Muscle of arm (tissue), 12 donors: Measurements from ENCODE around the gene LONP2. TPM values are rescaled to one million over a fixed set of nuclear protein-coding genes. Genes with fewer than 3 reads are reported as not detected.
"Not testable (repeated sequence)": the region's sequence is repeated elsewhere in the genome, so short reads cannot be mapped to it uniquely, and the experiment has no call there.

Experiments
- DNase-seq: peaks from one replicate; pipeline ENCODE4 v3.0.0-alpha.2; 2013
- polyA plus RNA-seq, 12 donors: library from polyadenylated mRNA; unstranded; fragments of 120-200 nt; gene quantifications; one replicate each; pipeline ENCODE4 v1.2.1, GENCODE V29; 2013; ENCODE audit not compliant: insufficient read length in 12 of 12

The LONP2 gene
- polyA plus RNA-seq, 12 donors, result 39.1 to 70.2 (median 42.8) TPM; not detected in 1

GRCh38 chr16:48282636-48283263 lies 38.6 kb downstream of the LONP2 start:
- no peak for DNase-seq

GRCh38 chr16:48284772-48285409 lies 40.8 kb downstream of the LONP2 start:
- no peak for DNase-seq

GRCh38 chr16:48287239-48287638 lies 43.1 kb downstream of the LONP2 start:
- no peak for DNase-seq

GRCh38 chr16:48291303-48291702 lies 47.2 kb downstream of the LONP2 start:
- no peak for DNase-seq

GRCh38 chr16:48291754-48292153 lies 47.7 kb downstream of the LONP2 start:
- DNase-seq, result no peak

GRCh38 chr16:48292452-48292851 lies 48.4 kb downstream of the LONP2 start:
- no peak for DNase-seq

GRCh38 chr16:48294724-48295123 lies 50.6 kb downstream of the LONP2 start:
- no peak for DNase-seq

- no peak for DNase-seq
Observed at GRCh38 chr16:48295488-48296281, 51.6 kb downstream of the LONP2 start.

GRCh38 chr16:48299471-48299870 lies 55.4 kb downstream of the LONP2 start:
- DNase-seq, result no peak

GRCh38 chr16:48300391-48300856 lies 56.3 kb downstream of the LONP2 start:
- peak; percentile 43 for DNase-seq

GRCh38 chr16:48308535-48308934 lies 64.4 kb downstream of the LONP2 start:
- no peak for DNase-seq

- no peak for DNase-seq
Observed at GRCh38 chr16:48310908-48311641, 67.0 kb downstream of the LONP2 start.

- DNase-seq, result not testable (repeated sequence)
Observed at GRCh38 chr16:48313905-48314304, 69.8 kb downstream of the LONP2 start.

GRCh38 chr16:48317026-48317425 lies 72.9 kb downstream of the LONP2 start:
- DNase-seq, result no peak

- DNase-seq, result no peak
Observed at GRCh38 chr16:48317614-48318315, 73.7 kb downstream of the LONP2 start.

- peak; percentile 18 for DNase-seq
Observed at GRCh38 chr16:48318630-48319029, 74.5 kb downstream of the LONP2 start.

- DNase-seq, result no peak
Observed at GRCh38 chr16:48321317-48322036, 77.4 kb downstream of the LONP2 start.

GRCh38 chr16:48323783-48324775 lies 80.0 kb downstream of the LONP2 start:
- DNase-seq, result peak; percentile 37

GRCh38 chr16:48326915-48327314 lies 82.8 kb downstream of the LONP2 start:
- no peak for DNase-seq
